C4-2B (cell line): ENCODE measurements around the gene SAG.

Experiments
- H3K27ac ChIP-seq: fragments of 450-650 bp; 2 replicates; pipeline ENCODE4 v1.5.1; 2017
- ZFX ChIP-seq: fragments of 450-650 bp; IDR thresholded peaks from 2 replicates; pipeline ENCODE4 v1.6.1; 2017
- TF ChIP-seq, protein P1 (sequence below): fragments of 450-650 bp; conservative IDR thresholded peaks from 2 replicates; pipeline ENCODE4 v1.5.1; 2017; ENCODE audit warnings: mild to moderate bottlenecking

Gene SAG

GRCh38 chr2:233273120-233273519 is 34.5 kb upstream of the SAG start:
- TF ChIP-seq ZFX = no peak
- TF ChIP-seq, protein P1, sequence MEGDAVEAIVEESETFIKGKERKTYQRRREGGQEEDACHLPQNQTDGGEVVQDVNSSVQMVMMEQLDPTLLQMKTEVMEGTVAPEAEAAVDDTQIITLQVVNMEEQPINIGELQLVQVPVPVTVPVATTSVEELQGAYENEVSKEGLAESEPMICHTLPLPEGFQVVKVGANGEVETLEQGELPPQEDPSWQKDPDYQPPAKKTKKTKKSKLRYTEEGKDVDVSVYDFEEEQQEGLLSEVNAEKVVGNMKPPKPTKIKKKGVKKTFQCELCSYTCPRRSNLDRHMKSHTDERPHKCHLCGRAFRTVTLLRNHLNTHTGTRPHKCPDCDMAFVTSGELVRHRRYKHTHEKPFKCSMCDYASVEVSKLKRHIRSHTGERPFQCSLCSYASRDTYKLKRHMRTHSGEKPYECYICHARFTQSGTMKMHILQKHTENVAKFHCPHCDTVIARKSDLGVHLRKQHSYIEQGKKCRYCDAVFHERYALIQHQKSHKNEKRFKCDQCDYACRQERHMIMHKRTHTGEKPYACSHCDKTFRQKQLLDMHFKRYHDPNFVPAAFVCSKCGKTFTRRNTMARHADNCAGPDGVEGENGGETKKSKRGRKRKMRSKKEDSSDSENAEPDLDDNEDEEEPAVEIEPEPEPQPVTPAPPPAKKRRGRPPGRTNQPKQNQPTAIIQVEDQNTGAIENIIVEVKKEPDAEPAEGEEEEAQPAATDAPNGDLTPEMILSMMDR = no peak
- peak overlapping the region; percentile 43; the same call in 1 of the 2 replicates for H3K27ac ChIP-seq

- TF ChIP-seq ZFX = no peak
- TF ChIP-seq, protein P1 = no peak
Measured at GRCh38 chr2:233275223-233275622, 32.4 kb upstream of the SAG start.

DNA sequence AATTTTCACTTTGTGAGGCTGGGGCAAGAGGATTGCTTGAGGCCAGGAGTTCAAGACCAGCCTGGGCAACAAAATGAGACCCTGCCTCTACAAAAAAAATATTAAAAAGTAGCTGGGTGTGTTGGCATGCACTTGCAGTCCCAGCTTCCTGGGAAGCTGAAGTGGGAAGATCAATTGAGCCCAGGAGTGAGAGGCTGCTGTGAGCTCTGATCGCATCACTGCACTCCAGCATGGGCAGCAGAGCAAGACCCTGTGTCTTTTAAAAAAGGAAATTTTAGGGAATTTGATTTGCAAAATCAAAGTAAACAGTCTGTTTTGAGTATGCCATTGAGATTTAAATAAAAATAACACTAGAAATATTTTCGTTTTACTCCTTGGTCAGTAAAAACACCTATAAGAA is 28.7 kb upstream of the SAG start:
- TF ChIP-seq, protein P1 = no peak
- no peak for TF ChIP-seq ZFX

More at GRCh38 chr2:233275223-233275622, 32.4 kb upstream of the SAG start:
- no peak overlapping the region for H3K27ac ChIP-seq

DNA sequence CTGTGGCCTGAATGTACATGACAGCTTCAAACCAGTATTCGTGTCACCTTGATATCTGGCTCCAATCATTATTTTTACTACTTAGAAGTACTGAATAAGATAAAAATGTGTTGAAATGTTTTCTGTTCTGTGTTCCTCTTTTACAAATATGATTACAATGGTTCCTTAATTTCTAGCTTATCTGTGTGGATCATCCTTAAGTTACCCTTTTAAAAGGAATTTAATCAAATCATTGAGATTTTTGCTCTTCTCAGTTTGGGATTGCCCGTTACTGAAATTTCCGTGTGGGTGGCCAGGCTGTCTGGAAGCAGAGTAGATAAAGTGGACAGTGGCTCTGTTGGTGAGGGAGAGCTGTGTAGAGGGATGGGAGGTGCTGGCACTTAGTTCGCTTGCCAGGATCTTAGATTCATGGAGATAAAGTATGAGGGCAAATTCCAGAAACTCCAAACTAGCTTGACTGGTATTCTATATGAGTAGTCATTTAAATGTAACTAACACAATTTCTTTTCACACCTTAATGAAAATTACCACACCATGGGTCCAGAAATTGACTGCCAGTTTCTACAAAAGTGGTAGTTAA is 27.4 kb upstream of the SAG start:
- H3K27ac ChIP-seq = no peak overlapping the region
- TF ChIP-seq, protein P1 = no peak

More for the DNA sequence above, 28.7 kb upstream of the SAG start:
- H3K27ac ChIP-seq = no peak overlapping the region

DNA sequence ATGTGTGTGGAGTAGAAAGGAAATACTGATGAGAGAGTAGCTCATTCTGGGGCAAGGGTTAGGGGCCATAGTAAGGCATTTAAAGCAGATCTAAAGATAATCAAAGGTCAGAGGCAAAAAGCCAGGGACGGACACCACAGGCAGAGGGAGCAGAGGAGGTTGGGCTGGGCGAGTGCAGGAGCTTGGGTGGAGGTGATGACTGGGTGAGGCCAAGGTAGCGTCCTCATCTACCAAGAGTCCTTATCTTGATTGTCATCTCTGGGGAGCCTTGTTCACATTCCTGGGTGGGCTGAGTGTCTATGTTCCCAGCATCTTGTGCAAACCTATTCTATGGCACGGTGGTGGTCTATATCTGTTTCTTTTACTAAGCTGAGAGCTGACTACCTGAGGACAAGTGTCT is 26.1 kb upstream of the SAG start:
- TF ChIP-seq, protein P1 = no peak
- TF ChIP-seq ZFX = no peak
- H3K27ac ChIP-seq = no peak overlapping the region

- no peak overlapping the region for H3K27ac ChIP-seq
- no peak for TF ChIP-seq ZFX
- TF ChIP-seq, protein P1 = no peak
Measured at GRCh38 chr2:233281992-233282603, 25.5 kb upstream of the SAG start.

GRCh38 chr2:233285921-233286320 is 21.7 kb upstream of the SAG start:
- TF ChIP-seq, protein P1 = no peak
- no peak for TF ChIP-seq ZFX
- no peak overlapping the region for H3K27ac ChIP-seq
